Prostate gland (tissue), 2 donors: ENCODE results near the gene WRAP53. TPM values are rescaled to one million over a fixed set of nuclear protein-coding genes. Genes with fewer than 3 reads are reported as not detected.

Experiments
- DNase-seq: peaks from one replicate; pipeline ENCODE4 v3.0.0-alpha.2; 2019; ENCODE audit warnings: low spot score
- H3K27ac ChIP-seq, 2 donors: fragments of 200-600 bp; sonication (generic); 2 replicates each; pipeline ENCODE4 v1.5.1; 2017 to 2019
- H3K27me3 ChIP-seq: fragments of 200-600 bp; sonication (generic); replicated peaks from 2 replicates; pipeline ENCODE4 v1.5.1; 2019; ENCODE audit not compliant: insufficient read depth
- H3K36me3 ChIP-seq, 2 donors: fragments of 200-600 bp; sonication (generic); 1 replicate in 1 of 2; 2 replicates in 1 of 2; pipeline versions ENCODE4 v1.5.1 to v1.8.1; 2017 to 2019
- H3K4me1 ChIP-seq: fragments of 200-600 bp; sonication (generic); replicated peaks from 2 replicates; pipeline ENCODE4 v1.5.1; 2019
- H3K4me3 ChIP-seq, 2 donors: fragments of 200-600 bp; sonication (generic); 2 replicates each; pipeline ENCODE4 v1.5.1; 2017 to 2019
- H3K9me3 ChIP-seq: fragments of 200-600 bp; sonication (generic); 2 replicates; pipeline ENCODE4 v1.5.1; 2017
- POLR2A ChIP-seq: fragments of 450-650 bp; IDR thresholded peaks from one replicate; pipeline ENCODE4 v1.6.1; 2016; ENCODE audit warnings: antibody characterized with exemption, mild to moderate bottlenecking
- POLR2AphosphoS5 ChIP-seq: sonication (generic); formaldehyde crosslinking; IDR thresholded peaks from one replicate; pipeline ENCODE4 v1.6.1; 2017; ENCODE audit warnings: antibody characterized with exemption
- WGBS: methylation state at CpG from one replicate; pipeline ENCODE4 v1.1.5; 2018; 5-methylcytosine and 5-hydroxymethylcytosine counted together
- intact Hi-C: fragments of 100-400 bp; cut with DNase I; formaldehyde crosslinking; loops from one replicate; pipeline ENCODE4 v1.14.2; 2022
- total RNA-seq, 2 donors: library from RNA; depleted of rRNA; stranded (reverse); fragments of >200 nt; gene quantifications; one replicate each; pipeline ENCODE4 v1.1.0, GENCODE V29; 2016
- TF ChIP-seq, protein P1 (sequence below), 4 experiments: fragments of 200-600 bp in 2 of 4; fragments of 450-650 bp in 2 of 4; sonication (generic) in 2 of 4; IDR thresholded peaks; 1 replicate in 3 of 4; 2 replicates in 1 of 4; pipeline ENCODE4 v1.5.1; 2016 to 2019; ENCODE audit warnings: antibody characterized with exemption in 4 of 4, mild to moderate bottlenecking in 2 of 4, moderate library complexity in 2 of 4

WRAP53 gene
- total RNA-seq, 2 donors from 2014 or later, result 8.6 to 9.4 TPM

- DNase-seq, result no peak
- Histone ChIP-seq H3K9me3 (no peaks in the 10 kb centered on the region), H3K27me3 (no peaks in the 10 kb centered on the region), H3K27ac (peak overlapping the region; percentile 63 to 93), H3K4me1 (peaks cover 9% of the 10 kb centered on the region), H3K36me3 (no peaks in the 10 kb centered on the region), H3K4me3 (peak overlapping the region; percentile 47 to 77)
- intact Hi-C loops, result loop anchor here (5.0 to 10.0 kb wide), 4 partner anchors 62 to 337 kb away; partner anchors contain the start of genes KCTD11, POLR2A, SAT2 and SLC35G6
- TF ChIP-seq POLR2AphosphoS5 (no peak), POLR2A (no peak)
- TF ChIP-seq, protein P1, sequence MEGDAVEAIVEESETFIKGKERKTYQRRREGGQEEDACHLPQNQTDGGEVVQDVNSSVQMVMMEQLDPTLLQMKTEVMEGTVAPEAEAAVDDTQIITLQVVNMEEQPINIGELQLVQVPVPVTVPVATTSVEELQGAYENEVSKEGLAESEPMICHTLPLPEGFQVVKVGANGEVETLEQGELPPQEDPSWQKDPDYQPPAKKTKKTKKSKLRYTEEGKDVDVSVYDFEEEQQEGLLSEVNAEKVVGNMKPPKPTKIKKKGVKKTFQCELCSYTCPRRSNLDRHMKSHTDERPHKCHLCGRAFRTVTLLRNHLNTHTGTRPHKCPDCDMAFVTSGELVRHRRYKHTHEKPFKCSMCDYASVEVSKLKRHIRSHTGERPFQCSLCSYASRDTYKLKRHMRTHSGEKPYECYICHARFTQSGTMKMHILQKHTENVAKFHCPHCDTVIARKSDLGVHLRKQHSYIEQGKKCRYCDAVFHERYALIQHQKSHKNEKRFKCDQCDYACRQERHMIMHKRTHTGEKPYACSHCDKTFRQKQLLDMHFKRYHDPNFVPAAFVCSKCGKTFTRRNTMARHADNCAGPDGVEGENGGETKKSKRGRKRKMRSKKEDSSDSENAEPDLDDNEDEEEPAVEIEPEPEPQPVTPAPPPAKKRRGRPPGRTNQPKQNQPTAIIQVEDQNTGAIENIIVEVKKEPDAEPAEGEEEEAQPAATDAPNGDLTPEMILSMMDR (IDR thresholded peaks at IDR 0.05), result no peak
- 10% methylated on average over 13 of the region's 13 CpGs for whole genome bisulfite sequencing
Measured at GRCh38 chr17:7688808-7689316, 585 bp downstream of the WRAP53 start.

GRCh38 chr17:7695586-7695985, 7.3 kb downstream of the WRAP53 start:
- TF ChIP-seq, protein P1 (IDR thresholded peaks at IDR 0.05), result no peak
- TF ChIP-seq POLR2AphosphoS5 (no peak), POLR2A (no peak)
- intact Hi-C loops, result no loop called here
- Histone ChIP-seq H3K36me3 (no peaks in the 10 kb centered on the region), H3K27me3 (no peaks in the 10 kb centered on the region), H3K4me1 (no peaks in the 10 kb centered on the region), H3K9me3 (no peaks in the 10 kb centered on the region), H3K4me3 (no peak overlapping the region), H3K27ac (no peak overlapping the region)
- 95% methylated on average over 10 of the region's 10 CpGs for WGBS
- DNase-seq, result no peak

- H3K4me1 ChIP-seq, result no peaks in the 10 kb centered on the region
- intact Hi-C loops, result no loop called here
- 99% methylated on average over 4 of the region's 4 CpGs for WGBS
- no peaks in the 10 kb centered on the region for H3K27me3 ChIP-seq
- no peak overlapping the region for H3K4me3 ChIP-seq
- no peak overlapping the region for H3K27ac ChIP-seq
- TF ChIP-seq POLR2AphosphoS5 (no peak), POLR2A (no peak)
- TF ChIP-seq, protein P1 (IDR thresholded peaks at IDR 0.05), result no peak
- no peak for DNase-seq
- no peaks in the 10 kb centered on the region for H3K9me3 ChIP-seq
- H3K36me3 ChIP-seq, result peaks cover 0 to 7% of the 10 kb centered on the region in 2 donors
Measured at GRCh38 chr17:7697828-7698588, 9.7 kb downstream of the WRAP53 start.

- intact Hi-C loops, result no loop called here
- no peaks in the 10 kb centered on the region for H3K27me3 ChIP-seq
- peaks cover 0 to 7% of the 10 kb centered on the region in 2 donors for H3K36me3 ChIP-seq
- H3K9me3 ChIP-seq, result no peaks in the 10 kb centered on the region
- no peak overlapping the region for H3K4me3 ChIP-seq
- no peak for DNase-seq
- TF ChIP-seq, protein P1 (IDR thresholded peaks at IDR 0.05), result no peak
- TF ChIP-seq POLR2AphosphoS5 (no peak), POLR2A (no peak)
- H3K27ac ChIP-seq, result no peak overlapping the region
- H3K4me1 ChIP-seq, result peaks cover 5% of the 10 kb centered on the region
- whole genome bisulfite sequencing, result 93% methylated on average over 7 of the region's 7 CpGs
Measured at GRCh38 chr17:7700510-7700909, 12.2 kb downstream of the WRAP53 start.

DNA sequence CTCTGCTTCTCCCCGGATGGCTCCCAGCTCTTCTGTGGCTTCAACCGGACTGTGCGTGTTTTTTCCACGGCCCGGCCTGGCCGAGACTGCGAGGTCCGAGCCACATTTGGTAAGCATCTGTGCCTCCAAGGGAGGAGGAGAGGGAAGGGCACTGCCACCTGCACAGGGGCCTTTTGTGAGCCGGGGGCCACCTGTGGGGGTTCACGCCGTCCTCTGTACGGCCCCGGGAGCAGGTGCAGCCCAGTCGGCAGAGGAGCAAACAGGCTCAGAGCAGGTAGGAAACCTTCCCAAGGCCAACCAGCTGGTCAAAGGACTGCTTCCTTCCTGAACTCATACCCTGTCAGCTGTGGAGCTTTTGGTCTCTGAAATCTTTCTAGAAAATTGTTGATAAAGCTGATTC, 13.4 kb downstream of the WRAP53 start:
- TF ChIP-seq POLR2AphosphoS5 (no peak), POLR2A (no peak)
- TF ChIP-seq, protein P1 (IDR thresholded peaks at IDR 0.05), result no peak
- no peak overlapping the region for H3K4me3 ChIP-seq
- no peak overlapping the region for H3K27ac ChIP-seq
- H3K9me3 ChIP-seq, result no peaks in the 10 kb centered on the region
- no peak for DNase-seq
- intact Hi-C loops, result no loop called here
- peaks cover 7% of the 10 kb centered on the region for H3K4me1 ChIP-seq
- H3K36me3 ChIP-seq, result peaks cover 0 to 7% of the 10 kb centered on the region in 2 donors
- WGBS, result 93% methylated on average over 14 of the region's 14 CpGs
- no peaks in the 10 kb centered on the region for H3K27me3 ChIP-seq
